ENCODE measurements around the gene UBASH3A.

Gene UBASH3A

DNA sequence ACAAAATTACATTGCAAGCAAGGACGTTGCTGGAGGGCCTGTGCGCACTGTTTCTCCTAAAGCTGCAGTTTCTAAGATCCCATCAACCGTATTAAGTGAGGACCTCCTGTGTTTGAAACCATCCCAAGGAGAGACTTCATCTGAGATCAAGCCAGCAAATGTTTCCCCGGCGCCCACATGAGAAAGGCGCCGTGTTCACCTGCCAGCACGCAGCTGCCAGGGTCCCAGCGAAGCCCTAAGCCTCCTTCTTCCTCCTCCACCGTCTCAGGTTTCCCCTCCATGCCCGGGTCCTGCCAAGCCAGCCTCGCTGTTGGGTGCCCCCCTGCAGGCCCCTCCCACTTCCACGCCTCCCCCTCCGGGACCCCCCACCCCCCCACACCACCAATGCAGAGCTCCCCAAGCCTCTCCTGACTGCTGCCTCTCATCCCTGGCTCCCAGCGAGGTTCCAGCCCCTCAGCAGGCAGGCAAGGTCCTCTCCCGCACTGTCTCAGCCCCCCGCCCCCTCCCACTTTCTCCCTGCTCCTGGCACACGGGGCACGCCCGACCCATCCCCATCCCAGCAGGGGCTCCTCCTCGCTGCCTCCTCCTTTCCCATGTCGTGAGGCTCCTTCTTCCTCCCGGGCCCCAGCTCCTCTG, 28.7 kb upstream of the UBASH3A start:
- no peak for DNase-seq

GRCh38 chr21:42375506-42375905, 28.2 kb upstream of the UBASH3A start:
- no peak for DNase-seq

- no peak for DNase-seq
Measured at GRCh38 chr21:42375966-42376337, 27.8 kb upstream of the UBASH3A start.

DNA sequence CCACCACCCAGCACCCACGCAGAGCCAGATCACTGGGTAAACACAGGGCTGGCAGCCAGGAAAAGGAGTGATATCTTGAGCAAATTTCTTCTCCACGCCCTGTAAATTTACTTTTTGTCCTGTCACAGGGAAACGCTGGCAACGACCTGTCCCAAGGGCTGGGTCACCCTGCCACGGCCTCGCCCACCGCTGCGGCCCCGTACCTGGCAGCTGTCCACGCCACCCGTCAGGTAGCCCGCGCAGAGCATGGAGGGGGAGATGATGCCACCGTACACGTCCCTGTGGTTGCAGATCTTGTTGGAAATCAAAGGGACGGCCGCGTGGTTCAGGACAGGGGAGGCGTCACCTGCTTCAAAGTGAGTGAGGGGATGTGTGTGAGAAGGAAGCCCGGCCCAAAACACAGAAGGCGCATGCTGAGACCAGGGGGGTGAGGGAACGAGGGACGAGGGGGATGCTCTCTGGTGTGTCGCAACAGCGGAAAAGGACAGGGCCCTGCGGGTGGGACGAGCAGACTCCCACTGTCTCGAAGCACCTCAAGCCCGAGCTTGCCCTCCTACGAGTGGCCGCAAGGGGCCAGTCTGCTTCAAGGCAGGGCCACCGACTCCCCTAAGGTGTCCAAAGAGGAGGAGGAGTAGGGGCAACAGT, 27.2 kb upstream of the UBASH3A start:
- DNase-seq: no peak

DNA sequence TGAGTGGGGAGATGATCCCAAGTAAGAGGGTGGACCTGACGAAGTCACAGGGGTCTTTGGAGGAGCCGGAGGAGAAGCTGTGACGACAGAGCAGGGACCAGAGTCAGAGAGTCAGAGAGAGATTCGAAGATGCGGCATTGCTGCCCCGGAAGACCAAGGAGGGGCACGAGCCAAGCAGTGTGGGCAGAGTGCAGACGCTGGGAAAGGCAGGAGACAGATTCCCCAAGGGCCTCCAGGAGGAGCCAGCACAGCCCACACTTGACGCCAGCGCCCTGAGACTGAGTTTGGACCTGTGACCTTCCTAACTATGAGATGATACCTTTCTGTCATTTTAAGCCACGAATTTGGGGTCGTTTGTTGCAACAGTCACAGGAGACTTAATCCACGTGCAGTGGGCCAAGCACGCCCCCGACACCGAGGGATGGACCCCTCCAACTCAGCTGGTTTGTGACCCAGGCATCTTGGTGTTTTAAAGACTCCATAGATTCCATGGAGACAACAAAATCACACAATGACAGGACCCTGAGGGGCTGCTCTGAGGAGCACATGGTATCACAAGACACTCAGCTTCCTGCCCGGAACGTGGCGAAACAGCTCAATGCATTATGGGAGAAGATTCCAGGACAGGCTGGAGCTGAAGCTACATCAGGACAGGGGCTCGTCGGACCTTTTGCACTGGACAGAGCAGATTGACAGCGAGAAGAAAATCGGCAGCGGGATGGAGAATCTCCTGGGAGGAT, 26.3 kb upstream of the UBASH3A start:
- no peak for DNase-seq

DNA sequence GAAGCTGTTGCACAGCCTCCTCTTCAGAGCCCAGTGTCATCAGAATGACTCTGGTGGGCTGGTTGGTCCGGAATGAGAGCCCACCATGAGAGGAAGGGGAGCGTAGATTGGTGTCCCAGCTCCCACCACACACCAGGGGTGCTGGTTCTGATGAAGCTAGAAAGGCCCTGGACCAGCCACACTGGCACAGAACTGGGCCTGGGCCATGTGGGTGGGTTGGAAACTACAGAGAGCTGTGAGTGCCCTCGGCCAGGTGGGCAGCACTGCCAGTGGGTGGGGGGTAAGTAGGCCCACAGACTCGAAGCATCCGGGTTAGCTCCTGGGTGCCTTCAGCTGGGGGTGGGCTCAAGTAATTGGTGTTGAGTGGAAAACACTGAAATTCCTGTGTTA, 25.8 kb upstream of the UBASH3A start:
- DNase-seq: no peak

DNA sequence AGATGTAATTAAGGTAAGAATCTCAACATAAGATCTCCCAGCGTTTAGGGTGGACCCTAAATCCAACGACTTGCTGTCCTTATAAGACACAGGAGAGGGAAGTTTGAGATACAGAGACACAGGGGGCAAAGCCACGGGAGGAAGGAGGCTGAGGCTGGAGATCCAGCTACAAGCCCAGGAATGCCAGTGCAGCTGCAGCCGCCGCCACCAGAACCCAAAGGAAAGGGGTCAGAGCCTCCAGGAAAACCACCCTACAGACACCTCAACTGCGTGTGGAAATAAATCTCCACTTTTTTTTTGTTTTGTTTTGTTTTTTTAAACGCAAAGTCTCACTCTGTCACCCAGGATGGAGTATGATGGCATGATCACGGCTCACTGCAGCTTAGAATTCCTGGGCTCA, 25.3 kb upstream of the UBASH3A start:
- DNase-seq: no peak

DNA sequence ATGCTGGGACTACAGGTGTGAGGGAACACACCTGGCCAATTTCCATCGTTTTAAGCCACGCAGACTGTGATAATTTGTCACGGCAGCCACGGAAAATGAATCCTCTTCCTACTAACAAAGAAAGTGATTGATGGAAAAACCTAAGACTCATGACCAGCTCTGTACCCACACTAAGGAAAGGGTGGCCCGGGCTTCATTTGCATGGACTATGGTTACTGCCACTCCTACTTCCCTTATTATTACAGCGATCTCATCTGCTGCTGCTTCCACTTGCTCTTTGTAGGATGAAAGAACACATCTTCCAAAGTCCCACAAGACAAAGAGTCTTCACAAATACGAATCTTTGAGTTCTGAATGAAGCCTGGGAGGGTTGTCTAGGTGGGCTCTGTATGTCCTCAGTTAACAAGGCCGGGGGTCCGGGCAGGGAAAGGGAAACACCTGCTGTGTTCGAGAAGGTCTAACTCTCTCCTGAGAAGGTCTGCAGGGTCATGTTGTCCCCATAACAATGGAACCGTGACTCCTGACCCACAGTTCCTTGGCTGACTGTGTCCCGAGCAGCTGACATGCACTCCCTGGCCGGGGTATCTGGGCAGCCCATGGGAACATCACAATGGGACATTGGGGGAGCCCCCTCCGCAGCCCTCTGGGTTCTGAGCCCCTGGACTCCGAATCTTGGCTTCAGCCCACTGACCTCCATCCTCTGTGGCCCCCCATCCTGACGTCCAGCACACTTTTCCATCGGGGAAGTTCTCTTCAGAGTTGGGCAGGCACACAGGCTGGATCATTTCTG, 24.1 kb upstream of the UBASH3A start:
- DNase-seq: no peak

- DNase-seq: no peak
Measured at GRCh38 chr21:42381347-42381984, 22.2 kb upstream of the UBASH3A start.

DNA sequence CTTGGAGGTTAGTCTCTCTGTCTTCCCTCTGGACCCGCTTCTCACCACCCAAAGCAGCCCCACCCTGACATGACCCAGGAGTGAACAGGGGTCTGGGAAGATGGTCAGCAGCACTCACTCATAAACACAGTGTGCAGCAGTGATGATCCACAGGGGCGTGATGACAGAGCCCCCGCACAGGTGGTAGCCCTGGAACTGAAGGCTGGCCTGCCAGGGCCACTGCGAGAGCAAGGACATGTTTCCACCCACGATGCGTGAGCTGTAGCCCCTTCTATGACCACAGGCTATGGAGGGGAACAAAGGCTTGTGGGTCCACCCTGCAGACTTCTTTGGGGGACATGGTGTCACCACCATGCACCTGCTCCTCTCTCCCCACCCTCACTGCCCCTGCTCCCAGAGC, 20.8 kb upstream of the UBASH3A start:
- DNase-seq: no peak

- no peak for DNase-seq
Measured at GRCh38 chr21:42383331-42383730, 20.4 kb upstream of the UBASH3A start.

DNA sequence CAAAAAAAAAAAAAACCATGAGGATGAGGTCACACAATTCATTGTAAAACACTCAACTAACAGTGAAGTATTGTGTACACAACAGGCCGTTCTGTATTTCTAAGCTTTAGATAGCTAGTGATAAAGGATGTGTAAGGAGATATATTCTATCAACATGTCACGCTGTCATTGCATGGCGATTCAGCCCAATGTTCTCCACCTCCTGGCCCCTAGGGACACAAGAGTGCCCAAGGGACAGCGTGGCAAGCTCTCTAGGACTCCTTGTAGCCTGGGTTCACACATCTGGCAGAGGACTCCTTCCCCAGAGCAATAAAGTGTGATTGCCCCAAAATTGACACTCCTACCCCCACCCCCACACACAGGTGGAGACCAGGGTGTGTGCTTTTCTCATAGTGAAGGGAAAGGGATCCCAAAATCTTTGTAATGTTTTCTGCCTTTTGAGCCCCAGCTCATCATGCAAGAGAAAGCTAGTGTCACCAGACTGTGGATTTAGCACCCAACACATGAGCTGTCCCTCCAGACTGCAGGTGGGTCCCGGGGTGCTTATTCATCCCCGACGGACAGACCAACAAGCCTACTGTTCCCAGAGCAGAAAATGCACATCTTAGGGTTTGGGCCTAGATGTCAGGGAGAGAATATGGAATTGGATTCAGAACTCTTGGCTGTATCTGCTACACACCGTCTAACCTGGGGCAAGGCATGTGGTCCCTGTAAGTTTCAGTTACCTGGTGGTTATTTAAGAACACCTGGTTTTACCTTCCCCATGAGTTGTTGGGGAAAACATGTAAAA, 19.4 kb upstream of the UBASH3A start:
- DNase-seq: no peak

GRCh38 chr21:42384989-42385388, 18.7 kb upstream of the UBASH3A start:
- no peak for DNase-seq

- DNase-seq: no peak
Measured at GRCh38 chr21:42385619-42386018, 18.1 kb upstream of the UBASH3A start.

DNA sequence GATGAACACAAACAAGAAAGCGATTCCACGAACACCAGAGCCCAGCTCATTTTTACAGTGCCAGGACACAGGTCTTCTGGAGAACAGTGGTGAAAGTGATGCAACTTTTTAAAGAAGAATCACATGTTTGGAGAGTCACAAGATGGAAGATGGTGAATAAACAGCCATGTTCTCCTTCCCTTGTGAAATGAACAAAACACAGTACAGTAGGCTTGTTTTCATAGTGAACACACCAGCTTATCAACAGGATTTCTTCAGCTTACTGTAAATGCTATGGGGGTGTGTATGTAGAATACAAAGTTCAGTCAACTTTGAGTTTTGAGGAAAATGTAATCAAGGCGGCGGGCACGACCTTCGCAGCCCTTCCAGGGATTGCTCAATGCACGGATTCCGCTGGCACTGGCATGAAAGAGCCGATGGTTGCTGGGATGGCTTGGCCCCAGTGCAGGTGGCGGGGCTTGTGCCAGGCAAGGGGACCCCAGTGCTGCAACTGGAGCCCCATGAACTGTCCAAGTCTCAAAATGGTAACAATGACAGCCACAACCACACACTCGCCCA, 17.6 kb upstream of the UBASH3A start:
- no peak for DNase-seq

DNA sequence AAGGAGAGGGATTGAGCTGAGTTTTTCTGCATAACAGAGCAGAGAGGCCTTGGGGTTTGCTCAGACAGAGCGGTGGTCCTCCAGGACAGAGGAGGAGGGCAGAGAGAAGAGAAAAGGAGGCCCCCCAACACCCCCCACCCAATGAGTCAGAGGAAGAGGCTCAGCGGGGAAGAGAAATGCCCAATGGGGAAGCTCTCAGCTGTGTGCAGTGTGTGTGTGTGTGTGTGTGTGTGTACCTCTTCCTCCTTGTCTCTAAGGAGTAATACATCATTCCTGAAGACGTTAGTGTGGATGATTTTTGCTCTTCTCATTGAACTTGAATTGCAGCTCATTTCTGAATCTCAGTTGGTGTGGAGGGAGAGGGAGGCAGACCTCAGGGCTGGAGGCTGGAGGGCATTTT, 16.5 kb upstream of the UBASH3A start:
- no peak for DNase-seq

GRCh38 chr21:42387843-42388340, 15.8 kb upstream of the UBASH3A start:
- DNase-seq: no peak

- no peak for DNase-seq
Measured at GRCh38 chr21:42388740-42389448, 14.8 kb upstream of the UBASH3A start.

DNA sequence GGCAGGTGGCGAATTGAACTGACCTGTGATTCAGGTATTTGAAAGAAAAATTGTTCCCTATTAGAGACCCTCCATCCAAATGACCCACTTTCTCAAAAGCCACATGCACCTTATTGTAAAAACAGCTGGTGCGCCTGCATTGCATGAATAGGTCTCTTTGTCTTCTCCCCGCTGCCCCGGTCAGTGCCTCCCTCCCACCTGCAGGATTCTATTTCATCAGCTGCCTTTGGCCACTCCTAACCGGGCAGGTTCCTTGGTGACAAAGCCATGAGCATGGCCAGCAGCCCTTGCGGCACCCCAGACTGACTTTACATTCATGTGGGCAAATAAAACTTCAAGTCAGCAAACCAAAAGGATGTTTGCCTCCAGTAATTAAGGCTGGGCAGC, 14.3 kb upstream of the UBASH3A start:
- no peak for DNase-seq

- no peak for DNase-seq
Measured at GRCh38 chr21:42390193-42390592, 13.5 kb upstream of the UBASH3A start.

DNA sequence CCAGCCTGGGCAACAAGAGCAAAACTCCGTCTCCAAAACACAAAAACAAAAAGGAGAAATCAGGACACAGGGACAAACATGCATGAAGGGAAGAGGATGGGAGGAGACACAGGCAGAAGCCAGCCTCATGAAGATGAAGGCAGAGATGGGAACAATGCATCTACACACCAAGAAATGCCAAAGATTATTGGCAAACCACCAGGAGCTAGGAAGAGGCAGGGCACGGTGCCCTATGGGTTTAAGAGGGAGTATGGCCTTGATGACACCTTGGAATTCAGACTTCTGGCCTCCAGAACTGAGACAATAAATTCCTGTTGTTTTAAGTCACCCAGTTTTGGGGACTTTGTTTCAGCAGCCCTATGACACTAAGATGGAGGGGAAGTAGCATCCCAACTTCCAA, 13.0 kb upstream of the UBASH3A start:
- no peak for DNase-seq
